ENCODE results near the gene KHDC4. TPM values are rescaled to one million over a fixed set of nuclear protein-coding genes. Genes with fewer than 3 reads are reported as not detected.

Gene KHDC4
- total RNA-seq, 1 donor from 2014 or later, result 48.2 TPM

DNA sequence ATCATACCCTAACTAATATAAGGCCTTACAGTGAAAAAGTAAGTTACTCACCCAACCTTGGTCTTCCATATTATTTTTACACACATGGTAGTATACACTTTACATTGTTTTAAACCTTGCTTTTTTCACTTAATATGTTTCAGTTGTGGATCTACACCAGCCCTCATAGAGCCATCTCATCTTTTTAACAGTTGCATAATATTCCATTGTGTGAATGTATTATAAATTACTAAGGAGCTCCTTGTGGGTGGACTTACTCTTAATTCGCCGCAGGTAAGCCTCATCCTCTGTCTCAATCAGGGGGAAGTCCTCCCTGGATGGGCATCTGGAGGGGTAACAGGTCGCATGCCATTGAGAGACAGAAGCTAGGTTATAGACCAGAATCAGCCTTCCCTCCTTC is 20.4 kb upstream of the KHDC4 start:
- H3K9me3 Mint-ChIP-seq (ENCODE audit: unreplicated experiment), result no peaks in the 10 kb centered on the region
- TF ChIP-seq, protein P1, sequence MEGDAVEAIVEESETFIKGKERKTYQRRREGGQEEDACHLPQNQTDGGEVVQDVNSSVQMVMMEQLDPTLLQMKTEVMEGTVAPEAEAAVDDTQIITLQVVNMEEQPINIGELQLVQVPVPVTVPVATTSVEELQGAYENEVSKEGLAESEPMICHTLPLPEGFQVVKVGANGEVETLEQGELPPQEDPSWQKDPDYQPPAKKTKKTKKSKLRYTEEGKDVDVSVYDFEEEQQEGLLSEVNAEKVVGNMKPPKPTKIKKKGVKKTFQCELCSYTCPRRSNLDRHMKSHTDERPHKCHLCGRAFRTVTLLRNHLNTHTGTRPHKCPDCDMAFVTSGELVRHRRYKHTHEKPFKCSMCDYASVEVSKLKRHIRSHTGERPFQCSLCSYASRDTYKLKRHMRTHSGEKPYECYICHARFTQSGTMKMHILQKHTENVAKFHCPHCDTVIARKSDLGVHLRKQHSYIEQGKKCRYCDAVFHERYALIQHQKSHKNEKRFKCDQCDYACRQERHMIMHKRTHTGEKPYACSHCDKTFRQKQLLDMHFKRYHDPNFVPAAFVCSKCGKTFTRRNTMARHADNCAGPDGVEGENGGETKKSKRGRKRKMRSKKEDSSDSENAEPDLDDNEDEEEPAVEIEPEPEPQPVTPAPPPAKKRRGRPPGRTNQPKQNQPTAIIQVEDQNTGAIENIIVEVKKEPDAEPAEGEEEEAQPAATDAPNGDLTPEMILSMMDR (IDR thresholded peaks at IDR 0.05; ENCODE audit: insufficient read depth, low read depth, low read length), result no peak
- no peak for TF ChIP-seq EZH2 (IDR thresholded peaks at IDR 0.05; ENCODE audit: insufficient read depth, low read length)

DNA sequence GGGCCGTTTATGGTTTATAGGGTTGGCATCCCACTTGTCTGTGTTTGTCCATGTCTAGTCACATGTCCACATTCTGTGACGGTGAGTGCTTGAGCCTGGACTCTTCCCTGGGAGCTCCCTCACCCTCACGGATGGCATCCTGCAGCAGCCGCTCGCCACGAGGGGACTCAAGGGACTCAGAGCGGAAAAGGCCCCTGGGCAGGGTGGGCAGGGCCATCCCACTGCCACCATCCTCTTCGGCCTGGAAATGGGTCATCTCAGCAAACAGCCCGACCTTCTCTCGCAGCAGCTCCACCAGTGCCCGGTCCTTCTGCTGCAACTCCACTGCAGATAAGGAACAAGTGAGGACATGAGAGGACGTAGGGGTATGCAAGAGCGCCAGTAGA is 18.3 kb upstream of the KHDC4 start:
- H3K9me3 ChIP-seq (ENCODE audit: insufficient read depth, low read depth, low read length), result no peaks in the 10 kb centered on the region
- TF ChIP-seq, protein P1 (IDR thresholded peaks at IDR 0.05; ENCODE audit: insufficient read depth, low read depth, low read length), result no peak
- H3K27me3 ChIP-seq (ENCODE audit: insufficient read depth, low read length), result no peaks in the 10 kb centered on the region
- Mint-ChIP-seq H3K36me3 (ENCODE audit: low read depth, unreplicated experiment) (peaks cover 22% of the 10 kb centered on the region), H3K4me3 (ENCODE audit: unreplicated experiment) (no peak overlapping the region), H3K9me3 (ENCODE audit: unreplicated experiment) (no peaks in the 10 kb centered on the region), H3K27me3 (ENCODE audit: low read depth, unreplicated experiment) (no peaks in the 10 kb centered on the region), H3K27ac (ENCODE audit: unreplicated experiment) (no peak overlapping the region), H3K4me1 (ENCODE audit: low read depth, unreplicated experiment) (no peaks in the 10 kb centered on the region)
- H2AFZ ChIP-seq (ENCODE audit: low read depth, low read length), result no peak overlapping the region
- H3K79me2 ChIP-seq (ENCODE audit: insufficient read depth, low read length), result peaks cover 16% of the 10 kb centered on the region
- H3K4me2 ChIP-seq (ENCODE audit: low read length), result no peak overlapping the region
- no peak overlapping the region for H3K9ac ChIP-seq (ENCODE audit: low read length)
- no peak overlapping the region for H3K27ac ChIP-seq (ENCODE audit: low read depth, low read length)
- no peaks in the 10 kb centered on the region for H3K4me1 ChIP-seq (ENCODE audit: insufficient read depth, low read length)
- DNase-seq (ENCODE audit: low read depth), result no peak
- FAIRE-seq, result no peak
- H4K20me1 ChIP-seq (ENCODE audit: insufficient read depth, low read length), result peaks cover 36% of the 10 kb centered on the region
- H3K36me3 ChIP-seq (ENCODE audit: insufficient read depth, low read length), result peaks cover 69% of the 10 kb centered on the region
- H3K4me3 ChIP-seq (ENCODE audit: insufficient read depth, low read depth, low read length), result no peak overlapping the region

More for the DNA sequence above, 20.4 kb upstream of the KHDC4 start:
- DNase-seq (ENCODE audit: low read depth) (no peak), FAIRE-seq (no peak)
- Mint-ChIP-seq H3K27me3 (ENCODE audit: low read depth, unreplicated experiment) (no peaks in the 10 kb centered on the region), H3K27ac (ENCODE audit: unreplicated experiment) (no peak overlapping the region), H3K36me3 (ENCODE audit: low read depth, unreplicated experiment) (peaks cover 28% of the 10 kb centered on the region), H3K4me3 (ENCODE audit: unreplicated experiment) (no peak overlapping the region), H3K4me1 (ENCODE audit: low read depth, unreplicated experiment) (no peaks in the 10 kb centered on the region)
- Histone ChIP-seq H2AFZ (ENCODE audit: low read depth, low read length) (no peak overlapping the region), H3K27ac (ENCODE audit: low read depth, low read length) (no peak overlapping the region), H3K79me2 (ENCODE audit: insufficient read depth, low read length) (peaks cover 20% of the 10 kb centered on the region), H3K9me3 (ENCODE audit: insufficient read depth, low read depth, low read length) (no peaks in the 10 kb centered on the region), H3K9ac (ENCODE audit: low read length) (no peak overlapping the region), H3K27me3 (ENCODE audit: insufficient read depth, low read length) (no peaks in the 10 kb centered on the region), H3K4me3 (ENCODE audit: insufficient read depth, low read depth, low read length) (no peak overlapping the region), H3K4me2 (ENCODE audit: low read length) (no peak overlapping the region), H3K4me1 (ENCODE audit: insufficient read depth, low read length) (no peaks in the 10 kb centered on the region), H3K36me3 (ENCODE audit: insufficient read depth, low read length) (peaks cover 68% of the 10 kb centered on the region), H4K20me1 (ENCODE audit: insufficient read depth, low read length) (peaks cover 37% of the 10 kb centered on the region)

DNA sequence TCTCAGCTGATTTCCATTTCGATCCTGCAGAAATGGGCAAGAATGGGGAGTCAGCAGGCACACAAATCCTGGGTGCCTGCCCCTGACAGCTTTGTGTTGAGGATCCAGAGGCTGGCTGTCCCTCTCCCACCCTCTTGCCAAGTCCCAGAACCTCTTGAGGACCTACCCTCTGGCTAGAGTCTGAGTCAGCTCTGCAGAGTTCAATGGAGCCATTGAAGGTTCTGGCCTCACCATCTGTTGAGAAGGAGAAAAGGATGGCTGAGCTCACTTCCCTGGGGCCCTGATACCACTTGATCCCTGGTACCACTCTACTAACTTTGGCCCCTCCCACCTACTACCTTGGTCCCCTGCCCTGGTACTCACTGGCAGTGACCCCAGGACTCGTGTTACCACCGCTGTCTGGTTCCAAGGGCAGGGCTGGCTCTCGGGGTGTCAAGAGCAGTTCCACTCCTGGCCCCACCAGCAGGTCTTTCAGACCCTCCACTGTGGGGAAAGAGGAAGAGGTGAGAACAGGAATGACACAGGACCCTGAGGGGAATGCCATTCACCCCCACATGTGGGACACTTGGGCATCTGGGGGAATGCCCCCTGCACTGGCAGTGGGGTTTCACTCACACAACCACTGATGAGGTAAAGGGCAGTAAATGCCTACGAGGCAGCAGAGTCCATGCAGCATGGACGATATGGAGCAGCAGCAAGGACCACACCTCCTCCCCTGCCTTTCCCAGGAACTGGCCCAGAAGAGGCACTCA is 17.7 kb upstream of the KHDC4 start:
- H3K4me1 Mint-ChIP-seq (ENCODE audit: low read depth, unreplicated experiment), result no peaks in the 10 kb centered on the region
- TF ChIP-seq EZH2 (IDR thresholded peaks at IDR 0.05; ENCODE audit: insufficient read depth, low read length), result no peak
- TF ChIP-seq, protein P1 (IDR thresholded peaks at IDR 0.05; ENCODE audit: insufficient read depth, low read depth, low read length), result no peak
- Histone ChIP-seq H3K4me2 (ENCODE audit: low read length) (no peak overlapping the region), H3K79me2 (ENCODE audit: insufficient read depth, low read length) (peaks cover 16% of the 10 kb centered on the region), H3K4me1 (ENCODE audit: insufficient read depth, low read length) (no peaks in the 10 kb centered on the region), H3K9ac (ENCODE audit: low read length) (no peak overlapping the region), H3K27ac (ENCODE audit: low read depth, low read length) (no peak overlapping the region), H4K20me1 (ENCODE audit: insufficient read depth, low read length) (peaks cover 38% of the 10 kb centered on the region), H3K4me3 (ENCODE audit: insufficient read depth, low read depth, low read length) (no peak overlapping the region), H3K9me3 (ENCODE audit: insufficient read depth, low read depth, low read length) (no peaks in the 10 kb centered on the region), H2AFZ (ENCODE audit: low read depth, low read length) (no peak overlapping the region), H3K27me3 (ENCODE audit: insufficient read depth, low read length) (no peaks in the 10 kb centered on the region), H3K36me3 (ENCODE audit: insufficient read depth, low read length) (peaks cover 69% of the 10 kb centered on the region)
- H3K27me3 Mint-ChIP-seq (ENCODE audit: low read depth, unreplicated experiment), result no peaks in the 10 kb centered on the region
- DNase-seq (ENCODE audit: low read depth), result no peak
- H3K36me3 Mint-ChIP-seq (ENCODE audit: low read depth, unreplicated experiment), result peaks cover 19% of the 10 kb centered on the region
- H3K4me3 Mint-ChIP-seq (ENCODE audit: unreplicated experiment), result no peak overlapping the region
- no peak overlapping the region for H3K27ac Mint-ChIP-seq (ENCODE audit: unreplicated experiment)
- no peak for FAIRE-seq
- no peaks in the 10 kb centered on the region for H3K9me3 Mint-ChIP-seq (ENCODE audit: unreplicated experiment)
